HEK293T (cell line): ENCODE measurements around the gene PPY.

Source experiments
- FOXA1 ChIP-seq: fragments of 450-650 bp; IDR thresholded peaks from 2 replicates; pipeline ENCODE4 v1.6.1; 2016; ENCODE audit warnings: mild to moderate bottlenecking
- FOXK2 ChIP-seq: fragments of 450-650 bp; IDR thresholded peaks from 2 replicates; pipeline ENCODE4 v1.6.1; 2016; ENCODE audit warnings: mild to moderate bottlenecking
- FOXM1 ChIP-seq: fragments of 450-650 bp; IDR thresholded peaks from 2 replicates; pipeline ENCODE4 v1.6.1; 2017; ENCODE audit warnings: mild to moderate bottlenecking, borderline replicate concordance
- HDGF ChIP-seq: fragments of 450-650 bp; IDR thresholded peaks from 2 replicates; pipeline ENCODE4 v1.6.1; 2017; ENCODE audit warnings: antibody characterized with exemption, borderline replicate concordance
- TARDBP ChIP-seq: fragments of 450-650 bp; IDR thresholded peaks from 2 replicates; pipeline ENCODE4 v1.6.1; 2016

DNA sequence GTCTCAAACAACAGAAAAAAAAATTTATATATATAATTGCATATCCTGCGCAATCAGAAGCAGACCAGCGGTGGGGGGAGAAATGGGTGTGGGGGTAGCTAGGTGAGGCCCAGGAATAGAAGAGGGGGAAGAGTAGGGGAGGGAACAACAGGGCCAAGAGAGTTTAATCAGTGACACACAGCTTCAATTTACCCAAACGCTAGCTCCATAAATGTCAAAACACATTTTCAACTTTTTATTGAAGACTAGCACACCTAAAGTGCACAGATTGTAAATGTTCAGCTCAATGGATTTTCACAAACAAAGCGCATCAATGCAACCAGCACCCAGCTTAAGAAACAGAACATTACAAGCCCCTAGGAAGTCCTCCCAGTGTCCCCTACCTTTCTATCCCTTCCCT, 37.4 kb upstream of the PPY start:
- no peak for TF ChIP-seq FOXK2
- TF ChIP-seq FOXA1 = no peak
- no peak for TF ChIP-seq TARDBP
- no peak for TF ChIP-seq HDGF
- no peak for TF ChIP-seq FOXM1
